ENCODE measurements around the gene CNIH1. TPM values are rescaled to one million over a fixed set of nuclear protein-coding genes. Genes with fewer than 3 reads are reported as not detected.
"Not testable (repeated sequence)": the region's sequence is repeated elsewhere in the genome, so short reads cannot be mapped to it uniquely, and the experiment has no call there.

CNIH1 gene
- total RNA-seq, 6 experiments from 2014 or later, result 95.9 to 209 (median 157) TPM

GRCh38 chr14:54411371-54411770, 29.8 kb downstream of the CNIH1 start:
- H3K9me3 ChIP-seq, result no peaks in the 10 kb centered on the region
- no peaks in the 10 kb centered on the region for H3K27me3 ChIP-seq
- DNase-seq, result no peak
- ATAC-seq, result no peak
- no peaks in the 10 kb centered on the region for H3K36me3 ChIP-seq
- TF ChIP-seq CTCF (IDR thresholded peaks at IDR 0.05) (no peak), POLR2A (IDR thresholded peaks at IDR 0.05) (no peak)
- no peak overlapping the region for H3K4me3 ChIP-seq
- intact Hi-C loops (cut with DNase I), result no loop called here
- WGBS (ENCODE audit: insufficient coverage, low coverage, low lambda C conversion rate, missing lambda C conversion rate), result 86% methylated on average over 3 of the region's 3 CpGs
- no peak overlapping the region for H3K27ac ChIP-seq
- no peaks in the 10 kb centered on the region for H3K4me1 ChIP-seq

GRCh38 chr14:54410215-54410614, 31.0 kb downstream of the CNIH1 start:
- intact Hi-C loops (cut with DNase I), result no loop called here
- H3K4me3 ChIP-seq, result no peak overlapping the region
- no peaks in the 10 kb centered on the region for H3K4me1 ChIP-seq
- 89% methylated on average over 1 of the region's 1 CpG for WGBS (ENCODE audit: insufficient coverage, low coverage, low lambda C conversion rate, missing lambda C conversion rate)
- DNase-seq, result no peak
- H3K9me3 ChIP-seq, result no peaks in the 10 kb centered on the region
- H3K27ac ChIP-seq, result no peak overlapping the region
- H3K36me3 ChIP-seq, result no peaks in the 10 kb centered on the region
- no peak for ATAC-seq
- TF ChIP-seq CTCF (IDR thresholded peaks at IDR 0.05) (no peak), POLR2A (IDR thresholded peaks at IDR 0.05) (no peak)
- no peaks in the 10 kb centered on the region for H3K27me3 ChIP-seq

- DNase-seq; ATAC-seq; H3K36me3 ChIP-seq; H3K4me1 ChIP-seq; intact Hi-C loops (cut with DNase I); H3K27ac ChIP-seq; H3K9me3 ChIP-seq; H3K4me3 ChIP-seq; H3K27me3 ChIP-seq: not testable (repeated sequence)
- WGBS (ENCODE audit: insufficient coverage, low coverage, low lambda C conversion rate, missing lambda C conversion rate), result 92% methylated on average over 5 of the region's 6 CpGs
These were observed 37.7 kb downstream of the CNIH1 start for GRCh38 chr14:54403401-54404005.

GRCh38 chr14:54399560-54399959, 41.6 kb downstream of the CNIH1 start:
- Histone ChIP-seq H3K27ac (no peak overlapping the region), H3K9me3 (no peaks in the 10 kb centered on the region), H3K4me1 (peaks cover 0 to 4% (median 0%) of the 10 kb centered on the region in 4 donors), H3K36me3 (no peaks in the 10 kb centered on the region), H3K27me3 (no peaks in the 10 kb centered on the region), H3K4me3 (no peak overlapping the region)
- DNase-seq (no peak), ATAC-seq (no peak)
- 97% methylated on average over 2 of the region's 2 CpGs for WGBS (ENCODE audit: insufficient coverage, low coverage, low lambda C conversion rate, missing lambda C conversion rate)
- no peak for TF ChIP-seq CTCF (IDR thresholded peaks at IDR 0.05)
- TF ChIP-seq POLR2A (IDR thresholded peaks at IDR 0.05), result no peak
- intact Hi-C loops (cut with DNase I), result no loop called here

GRCh38 chr14:54396493-54397335, 44.5 kb downstream of the CNIH1 start, which contains the start of gene CDKN3:
TSS of gene CDKN3 (plus strand) at chr14:54397007. CDS start at chr14:54397069, 62 bp downstream.
- Histone ChIP-seq H3K4me3 (peak within 1 kb of the TSS; percentile 62 to 74 (median 73)), H3K27ac (no peak within 1 kb of the TSS), H3K27me3 (no peaks in the 10 kb centered on the region), H3K9me3 (peaks cover 0 to 2% (median 0%) of the 10 kb centered on the region in 4 donors), H3K36me3 (no peaks in the 10 kb centered on the region), H3K4me1 (peaks cover 0 to 4% (median 0%) of the 10 kb centered on the region in 4 donors)
- TF ChIP-seq POLR2A (IDR thresholded peaks at IDR 0.05), result peak; percentile 78
- TF ChIP-seq CTCF (IDR thresholded peaks at IDR 0.05), result peak; percentile 37 to 64 (median 62)
- 10% methylated on average over 21 of the region's 76 CpGs for WGBS (ENCODE audit: insufficient coverage, low coverage, low lambda C conversion rate, missing lambda C conversion rate)
- DNase-seq (peak; percentile 97 to 98 (median 98)), ATAC-seq (peak; percentile 98 to 99 (median 98))
- intact Hi-C loops (cut with DNase I), result no loop called here
